Raji (cell line): ENCODE results near the gene KIAA0408.

Source experiments
- POLR2A ChIP-seq: IDR thresholded peaks from 2 replicates; pipeline ENCODE4 v1.6.1; 2011; ENCODE audit warnings: low read depth, low read length, control low read depth; ENCODE audit not compliant: insufficient read depth

KIAA0408 gene

GRCh38 chr6:127468936-127469335 lies 9.7 kb upstream of the KIAA0408 start:
- no peak for TF ChIP-seq POLR2A

DNA sequence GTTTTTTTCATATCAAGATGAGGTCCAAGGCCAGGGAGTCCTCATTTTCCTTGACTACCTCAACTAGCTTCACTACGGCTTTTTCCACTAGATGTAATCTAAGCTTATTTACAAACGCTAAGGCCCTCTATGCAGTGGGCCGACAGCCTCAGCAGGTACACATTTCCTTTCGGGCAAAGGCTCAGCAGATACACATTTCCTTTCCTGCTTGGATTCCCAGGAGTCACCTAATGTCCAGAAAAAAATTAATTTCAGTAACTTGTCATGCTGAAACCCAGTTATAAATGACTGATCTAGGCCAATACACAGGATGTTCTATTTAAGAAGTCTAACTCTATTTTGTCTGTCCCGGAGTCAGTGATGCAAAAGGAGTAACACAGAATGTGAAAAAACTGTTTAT lies 7.2 kb upstream of the KIAA0408 start:
- no peak for TF ChIP-seq POLR2A

GRCh38 chr6:127464881-127465459 lies 5.8 kb upstream of the KIAA0408 start:
- no peak for TF ChIP-seq POLR2A

- TF ChIP-seq POLR2A, result no peak
Observed at GRCh38 chr6:127464161-127464880, 5.1 kb upstream of the KIAA0408 start.

GRCh38 chr6:127463056-127463455 lies 3.9 kb upstream of the KIAA0408 start:
- TF ChIP-seq POLR2A, result no peak

DNA sequence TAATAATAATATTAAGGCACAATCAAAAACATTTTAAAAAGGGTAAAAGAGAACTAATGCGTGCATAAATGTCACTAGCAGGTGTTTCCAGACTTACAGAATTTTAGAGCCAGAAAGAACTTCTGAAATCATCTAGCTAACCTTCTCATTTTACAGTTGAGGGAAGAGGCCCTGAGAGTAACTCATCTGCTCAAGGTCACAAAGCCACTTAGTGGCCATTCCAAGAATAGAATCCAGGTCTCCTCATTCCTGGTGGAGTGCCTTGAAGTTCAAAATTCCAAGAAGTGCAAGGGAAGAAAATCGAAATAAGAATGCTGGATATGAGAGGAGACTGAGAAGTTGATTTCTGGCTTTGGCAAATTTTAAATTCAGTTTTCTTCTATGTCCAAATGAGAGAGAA lies 3.2 kb upstream of the KIAA0408 start:
- no peak for TF ChIP-seq POLR2A

DNA sequence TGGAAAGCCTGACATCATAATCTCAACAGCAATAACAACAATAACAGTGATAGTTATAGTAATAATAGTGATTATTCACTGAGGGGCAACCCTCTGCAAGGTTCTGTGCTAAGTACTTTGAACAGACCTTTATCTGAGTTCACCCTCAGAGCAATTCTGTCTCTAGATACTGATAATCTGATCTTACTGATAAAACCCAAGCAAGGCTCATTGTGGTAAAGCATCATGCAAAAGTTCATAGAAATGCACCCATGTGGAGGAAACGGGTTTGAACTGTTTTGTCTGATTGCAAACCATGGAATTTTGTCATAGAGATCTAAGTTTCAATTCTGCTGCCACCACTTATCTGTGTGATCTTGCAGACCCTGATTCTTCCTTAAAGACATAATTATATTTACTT lies 1.3 kb upstream of the KIAA0408 start:
- TF ChIP-seq POLR2A, result no peak

DNA sequence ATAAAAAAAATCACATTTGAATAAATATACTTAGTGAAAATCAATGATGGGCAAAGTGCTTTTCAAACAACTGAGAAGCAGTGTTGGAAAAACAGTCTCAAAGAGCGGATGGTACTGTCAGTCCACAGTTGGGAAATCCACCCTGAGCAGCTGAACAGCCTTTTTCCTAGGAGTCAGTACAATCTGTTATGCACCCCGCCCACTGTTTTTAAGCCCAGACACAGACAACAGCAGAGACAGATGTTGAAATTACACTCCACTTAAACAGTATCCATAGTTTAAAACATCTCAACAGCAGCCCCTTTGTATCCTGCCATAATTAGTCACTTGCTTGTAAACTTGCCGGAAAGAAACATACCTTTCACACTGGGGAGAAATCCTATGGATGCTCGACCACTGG lies 372 bp downstream of the KIAA0408 start:
- no peak for TF ChIP-seq POLR2A

- no peak for TF ChIP-seq POLR2A
Observed at GRCh38 chr6:127458222-127458621, 967 bp downstream of the KIAA0408 start.

- no peak for TF ChIP-seq POLR2A
Observed at GRCh38 chr6:127457456-127458064, 1.6 kb downstream of the KIAA0408 start.

GRCh38 chr6:127456465-127456864 lies 2.7 kb downstream of the KIAA0408 start:
- no peak for TF ChIP-seq POLR2A

DNA sequence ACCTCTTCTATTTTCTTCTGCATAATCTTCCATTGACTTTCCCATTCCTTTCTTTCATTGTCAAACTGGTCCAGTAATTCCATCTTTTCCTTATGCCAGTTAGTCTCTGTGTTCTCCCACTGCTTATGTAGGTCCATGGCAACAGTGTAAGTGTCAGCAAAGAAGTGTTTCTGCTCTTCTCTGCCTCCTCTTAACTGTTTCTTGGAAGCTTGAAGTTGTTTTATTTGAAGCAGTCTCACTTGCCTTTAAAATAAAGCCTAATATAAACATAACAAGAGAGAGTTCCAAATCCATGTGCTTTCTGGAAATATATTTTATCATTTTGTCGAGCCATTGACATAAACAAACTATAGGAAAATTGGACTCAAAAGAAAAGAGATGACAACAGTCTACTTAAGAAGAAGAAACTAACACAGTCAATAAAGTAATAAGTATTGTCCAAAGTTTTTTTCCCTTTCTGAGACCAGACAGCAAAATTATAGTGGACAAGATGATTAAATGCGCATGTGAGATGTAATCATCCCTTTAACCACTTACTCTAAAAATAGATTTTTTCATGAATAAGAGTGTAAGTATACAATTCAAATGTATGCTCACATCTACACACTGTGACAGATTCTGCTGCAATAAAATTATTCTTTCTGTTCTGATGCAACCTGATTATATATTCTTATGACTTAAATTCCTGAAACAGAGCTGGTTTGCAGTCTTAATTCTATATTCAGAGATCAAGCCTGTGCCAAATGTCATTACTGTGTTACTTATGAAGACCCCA lies 5.2 kb downstream of the KIAA0408 start:
- no peak for TF ChIP-seq POLR2A

- TF ChIP-seq POLR2A, result no peak
Observed at GRCh38 chr6:127452803-127453202, 6.4 kb downstream of the KIAA0408 start.

GRCh38 chr6:127451388-127451787 lies 7.8 kb downstream of the KIAA0408 start:
- no peak for TF ChIP-seq POLR2A

- no peak for TF ChIP-seq POLR2A
Observed at GRCh38 chr6:127447780-127448179, 11.4 kb downstream of the KIAA0408 start.

DNA sequence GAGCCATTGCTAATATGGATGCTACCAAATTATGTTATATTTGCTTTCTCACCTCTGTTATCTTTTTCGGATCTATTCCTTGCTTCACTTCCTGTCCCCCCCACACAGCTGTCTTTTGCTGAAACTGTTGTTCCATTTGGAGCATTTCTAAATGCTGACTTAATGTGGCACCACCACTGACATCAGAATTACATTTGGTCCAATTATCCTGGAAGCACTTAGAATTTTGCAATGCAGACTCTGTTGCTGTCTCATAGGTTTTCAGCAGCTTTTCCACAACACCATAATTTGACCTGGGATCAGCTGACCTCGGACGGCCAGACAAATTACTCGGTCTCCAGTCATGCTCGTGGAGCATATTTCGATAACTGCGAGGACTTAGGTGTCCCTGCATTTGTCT lies 12.8 kb downstream of the KIAA0408 start:
- no peak for TF ChIP-seq POLR2A
